ENCODE measurements around the gene C22orf39.

GRCh38 chr22:19480173-19480568 is 32.7 kb upstream of the C22orf39 start:
- no peak for TF ChIP-seq CTCF (IDR thresholded peaks at IDR 0.05)
- TF ChIP-seq POLR2A (IDR thresholded peaks at IDR 0.05) = no peak
- TF ChIP-seq POLR2AphosphoS5 (IDR thresholded peaks at IDR 0.05) = no peak

Measured in prostate gland (tissue), 2 donors.